Gastroesophageal sphincter (tissue), 3 donors: ENCODE data around the gene EPHA5.

Experiments used
- POLR2AphosphoS5 ChIP-seq: sonication (generic); formaldehyde crosslinking; IDR thresholded peaks from one replicate; pipeline ENCODE4 v1.6.1; 2017; ENCODE audit warnings: antibody characterized with exemption
- TF ChIP-seq, protein P1 (sequence below), 4 experiments: fragments of 200-600 bp in 2 of 4; fragments of 450-650 bp in 2 of 4; sonication (generic) in 1 of 4; IDR thresholded peaks; one replicate each; pipeline ENCODE4 v1.5.1; 2017 to 2019; ENCODE audit warnings: antibody characterized with exemption in 4 of 4, mild to moderate bottlenecking in 2 of 4, moderate library complexity in 2 of 4

DNA sequence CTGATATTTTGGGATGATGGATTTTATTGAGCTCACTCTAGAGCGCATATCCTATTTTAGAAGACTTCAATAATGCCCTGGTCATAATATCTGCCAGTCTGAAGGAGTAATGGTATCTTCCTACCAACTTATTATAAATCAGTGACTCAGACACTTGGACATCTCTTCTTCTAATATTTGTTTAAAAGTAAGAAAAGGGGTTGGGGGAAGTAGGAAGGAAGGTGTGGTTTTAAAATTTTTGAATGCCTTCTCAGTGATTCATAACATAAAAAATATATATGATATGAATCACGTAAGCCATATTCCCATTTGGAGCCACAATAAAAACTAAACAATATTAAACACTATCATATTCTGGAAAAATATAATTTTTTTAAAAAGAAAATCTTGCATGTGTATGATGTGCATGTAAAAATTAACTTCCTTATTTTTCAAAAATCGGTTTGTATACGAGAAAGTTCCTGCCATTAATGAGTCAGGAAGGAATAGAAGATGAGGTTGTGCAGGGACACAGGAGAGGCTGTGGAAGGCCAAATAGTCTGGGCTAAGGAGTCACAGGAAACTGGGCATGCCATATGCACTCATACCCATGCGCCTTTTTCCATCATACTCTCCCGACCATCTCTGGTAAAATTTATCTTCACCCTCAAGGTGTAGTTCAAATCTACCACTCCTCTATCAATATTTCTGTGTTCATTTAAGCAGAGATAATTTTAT is 286.5 kb downstream of the EPHA5 start:
- TF ChIP-seq, protein P1, sequence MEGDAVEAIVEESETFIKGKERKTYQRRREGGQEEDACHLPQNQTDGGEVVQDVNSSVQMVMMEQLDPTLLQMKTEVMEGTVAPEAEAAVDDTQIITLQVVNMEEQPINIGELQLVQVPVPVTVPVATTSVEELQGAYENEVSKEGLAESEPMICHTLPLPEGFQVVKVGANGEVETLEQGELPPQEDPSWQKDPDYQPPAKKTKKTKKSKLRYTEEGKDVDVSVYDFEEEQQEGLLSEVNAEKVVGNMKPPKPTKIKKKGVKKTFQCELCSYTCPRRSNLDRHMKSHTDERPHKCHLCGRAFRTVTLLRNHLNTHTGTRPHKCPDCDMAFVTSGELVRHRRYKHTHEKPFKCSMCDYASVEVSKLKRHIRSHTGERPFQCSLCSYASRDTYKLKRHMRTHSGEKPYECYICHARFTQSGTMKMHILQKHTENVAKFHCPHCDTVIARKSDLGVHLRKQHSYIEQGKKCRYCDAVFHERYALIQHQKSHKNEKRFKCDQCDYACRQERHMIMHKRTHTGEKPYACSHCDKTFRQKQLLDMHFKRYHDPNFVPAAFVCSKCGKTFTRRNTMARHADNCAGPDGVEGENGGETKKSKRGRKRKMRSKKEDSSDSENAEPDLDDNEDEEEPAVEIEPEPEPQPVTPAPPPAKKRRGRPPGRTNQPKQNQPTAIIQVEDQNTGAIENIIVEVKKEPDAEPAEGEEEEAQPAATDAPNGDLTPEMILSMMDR (IDR thresholded peaks at IDR 0.05) = no peak
- TF ChIP-seq POLR2AphosphoS5 = no peak
